ENCODE results near the gene NAV2.

NAV2 gene

DNA sequence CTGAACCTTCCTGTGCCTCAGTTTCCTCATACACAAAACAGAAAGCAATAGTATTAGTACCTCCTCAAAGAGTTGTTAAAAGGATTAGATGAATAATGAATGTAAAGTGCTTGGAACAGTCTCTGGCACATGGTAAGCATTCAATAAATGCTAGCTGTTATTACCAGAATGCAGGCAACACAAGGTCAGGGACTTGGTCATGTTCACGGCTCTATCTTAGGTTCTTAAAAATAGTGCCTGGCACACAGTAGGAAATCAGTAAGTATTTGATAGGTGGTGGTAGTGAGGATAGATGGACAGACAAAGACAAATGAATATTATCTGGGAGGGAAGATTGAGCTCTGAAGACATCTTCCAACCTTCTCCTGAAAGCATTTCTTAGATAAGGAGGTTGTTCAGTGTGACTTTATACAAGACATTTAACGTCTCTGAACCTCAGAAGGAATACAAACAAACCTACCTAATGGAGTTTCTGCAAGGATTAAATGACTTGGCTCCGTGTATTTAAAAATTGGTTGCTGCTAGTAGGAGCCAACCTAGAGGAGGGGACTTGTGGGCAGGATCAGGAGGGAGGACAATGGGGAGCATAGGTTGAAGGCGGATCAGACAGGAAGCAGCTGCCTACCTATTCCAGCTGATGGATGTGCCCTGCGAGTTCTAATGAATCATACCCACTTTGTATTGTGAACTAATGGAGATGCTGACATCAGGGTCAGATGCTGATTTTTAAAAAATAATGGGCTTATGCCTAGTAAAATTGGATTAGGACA is 353.6 kb downstream of the NAV2 start:
- no peak for TF ChIP-seq CTCF (IDR thresholded peaks at IDR 0.05; ENCODE audit: extremely low read depth, insufficient read depth, missing control alignments)
- in situ Hi-C loops (cut with MboI; ENCODE audit: low pct_unique_long_range_greater_than_20kb, low sequenced_read_pairs, unreplicated experiment): no loop called here
- DNase-seq (ENCODE audit: low spot score): no peak

GRCh38 chr11:20066783-20067156 is 354.1 kb downstream of the NAV2 start:
- no peak for TF ChIP-seq CTCF (IDR thresholded peaks at IDR 0.05; ENCODE audit: extremely low read depth, insufficient read depth, missing control alignments)
- in situ Hi-C loops (cut with MboI; ENCODE audit: low pct_unique_long_range_greater_than_20kb, low sequenced_read_pairs, unreplicated experiment): no loop called here
- no peak for DNase-seq (ENCODE audit: low spot score)

DNA sequence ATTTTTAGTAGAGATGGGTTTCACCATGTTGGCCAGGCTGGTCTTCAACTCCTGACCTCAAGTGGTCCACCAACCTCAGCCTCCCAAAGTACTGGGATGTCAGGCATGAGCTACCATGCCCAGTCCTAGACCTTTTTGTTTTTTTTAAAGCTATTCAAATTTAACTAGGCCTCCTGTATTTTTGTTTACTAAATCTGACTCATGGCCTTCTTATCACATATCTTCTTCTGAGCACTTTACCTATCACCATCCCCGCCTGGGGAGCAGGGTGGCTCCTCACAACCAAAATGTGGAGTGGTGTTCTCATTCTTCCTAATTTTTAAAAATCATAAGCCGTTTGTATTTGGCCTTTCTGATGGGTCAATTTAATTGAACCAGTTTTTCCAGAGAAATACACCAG is 355.0 kb downstream of the NAV2 start:
- in situ Hi-C loops (cut with MboI; ENCODE audit: low pct_unique_long_range_greater_than_20kb, low sequenced_read_pairs, unreplicated experiment): no loop called here
- TF ChIP-seq CTCF (IDR thresholded peaks at IDR 0.05; ENCODE audit: extremely low read depth, insufficient read depth, missing control alignments): no peak
- DNase-seq (ENCODE audit: low spot score): no peak

DNA sequence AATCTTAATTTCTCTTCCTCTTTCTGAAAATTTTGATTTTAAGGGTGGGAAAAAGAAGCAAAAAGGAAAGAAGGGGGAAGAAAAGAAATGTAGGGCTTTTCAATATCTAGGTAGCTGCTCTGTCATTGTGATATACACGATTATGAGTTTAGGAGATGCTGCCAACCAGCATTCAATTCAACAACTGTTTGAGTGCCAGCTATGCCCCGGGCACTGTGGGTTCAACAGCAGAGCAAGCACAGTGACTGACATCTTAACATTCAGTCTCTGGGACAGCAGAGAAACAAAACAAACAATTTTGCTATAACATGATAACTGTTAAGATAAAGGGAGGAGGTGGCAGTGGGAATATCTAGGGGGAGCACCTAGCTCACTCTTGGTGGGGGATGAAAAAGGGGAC is 356.1 kb downstream of the NAV2 start:
- in situ Hi-C loops (cut with MboI; ENCODE audit: low pct_unique_long_range_greater_than_20kb, low sequenced_read_pairs, unreplicated experiment): no loop called here
- TF ChIP-seq CTCF (IDR thresholded peaks at IDR 0.05; ENCODE audit: extremely low read depth, insufficient read depth, missing control alignments): no peak
- no peak for DNase-seq (ENCODE audit: low spot score)

DNA sequence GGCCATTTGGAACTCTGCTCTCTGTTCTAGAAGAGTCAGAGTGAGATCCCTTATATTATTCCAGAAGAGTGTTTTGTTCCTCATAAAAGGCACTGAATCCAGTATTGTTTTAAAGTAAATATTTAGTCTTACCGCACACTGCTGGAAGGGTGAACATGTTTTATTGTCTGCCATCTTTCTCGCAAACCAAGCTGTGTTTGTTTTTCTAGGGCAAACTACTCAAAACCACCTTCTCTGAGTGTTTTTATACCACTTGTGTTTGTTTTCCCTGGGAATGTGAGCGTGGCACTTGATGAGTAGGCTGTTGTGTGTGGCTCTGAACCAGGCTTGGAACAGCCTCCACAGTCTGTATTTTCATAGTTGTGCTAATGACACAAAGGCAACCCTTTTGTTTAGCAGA is 357.8 kb downstream of the NAV2 start:
- no peak for TF ChIP-seq CTCF (IDR thresholded peaks at IDR 0.05; ENCODE audit: extremely low read depth, insufficient read depth, missing control alignments)
- in situ Hi-C loops (cut with MboI; ENCODE audit: low pct_unique_long_range_greater_than_20kb, low sequenced_read_pairs, unreplicated experiment): no loop called here
- DNase-seq (ENCODE audit: low spot score): no peak

GRCh38 chr11:20075627-20076026 is 363.0 kb downstream of the NAV2 start:
- TF ChIP-seq CTCF (IDR thresholded peaks at IDR 0.05; ENCODE audit: extremely low read depth, insufficient read depth, missing control alignments): no peak
- in situ Hi-C loops (cut with MboI; ENCODE audit: low pct_unique_long_range_greater_than_20kb, low sequenced_read_pairs, unreplicated experiment): no loop called here
- DNase-seq (ENCODE audit: low spot score): no peak

Data from GM13977 (cell line).